NCI-H146 treated with DMSO at 0.1 percent for 48 hours (cell line): ENCODE measurements around the gene RNF11.

Experiments used
- DNase-seq: peaks from one replicate; lab custom pipeline; 2025; ENCODE audit not compliant: unreplicated experiment; lab: John Stamatoyannopoulos, UW

Gene RNF11

GRCh38 chr1:51294566-51295184 lies 58.6 kb downstream of the RNF11 start:
- DNase-seq = no peak

GRCh38 chr1:51295926-51296325 lies 59.9 kb downstream of the RNF11 start:
- DNase-seq = no peak

GRCh38 chr1:51296383-51297357 lies 60.6 kb downstream of the RNF11 start:
- peak; percentile 36 for DNase-seq

- DNase-seq = no peak
These were observed 61.6 kb downstream of the RNF11 start for GRCh38 chr1:51297401-51298321.

GRCh38 chr1:51298322-51298705 lies 62.2 kb downstream of the RNF11 start:
- DNase-seq = no peak

- no peak for DNase-seq
These were observed 63.3 kb downstream of the RNF11 start for GRCh38 chr1:51299185-51299885.

GRCh38 chr1:51299981-51300670 lies 64.1 kb downstream of the RNF11 start:
- DNase-seq = no peak

- no peak for DNase-seq
These were observed 65.2 kb downstream of the RNF11 start for GRCh38 chr1:51301152-51301843.

- DNase-seq = no peak
These were observed 65.7 kb downstream of the RNF11 start for GRCh38 chr1:51301844-51302162.

- no peak for DNase-seq
These were observed 66.2 kb downstream of the RNF11 start for GRCh38 chr1:51302270-51302669.

GRCh38 chr1:51302746-51303145 lies 66.7 kb downstream of the RNF11 start:
- DNase-seq = no peak

GRCh38 chr1:51303315-51303714 lies 67.2 kb downstream of the RNF11 start:
- no peak for DNase-seq

GRCh38 chr1:51303751-51304251 lies 67.7 kb downstream of the RNF11 start:
- no peak for DNase-seq

GRCh38 chr1:51304360-51304759 lies 68.3 kb downstream of the RNF11 start:
- no peak for DNase-seq

GRCh38 chr1:51305371-51305823 lies 69.3 kb downstream of the RNF11 start:
- DNase-seq = no peak

- DNase-seq = no peak
These were observed 70.9 kb downstream of the RNF11 start for GRCh38 chr1:51306950-51307349.

GRCh38 chr1:51308636-51309035 lies 72.6 kb downstream of the RNF11 start:
- DNase-seq = no peak

- DNase-seq = no peak
These were observed 73.2 kb downstream of the RNF11 start for GRCh38 chr1:51309291-51309690.

GRCh38 chr1:51310871-51311613 lies 75.0 kb downstream of the RNF11 start:
- no peak for DNase-seq
